Left hindlimb (tissue), 1 donor: ENCODE data around the gene CNTNAP2.
"Not testable (repeated sequence)": the region's sequence is repeated elsewhere in the genome, so short reads cannot be mapped to it uniquely, and the experiment has no call there.

Experiments used
- DNase-seq: peaks from one replicate; pipeline ENCODE4 v3.0.0-alpha.2; 2018

The CNTNAP2 gene

GRCh38 chr7:146791344-146792285 is 675.0 kb downstream of the CNTNAP2 start:
- no peak for DNase-seq

DNA sequence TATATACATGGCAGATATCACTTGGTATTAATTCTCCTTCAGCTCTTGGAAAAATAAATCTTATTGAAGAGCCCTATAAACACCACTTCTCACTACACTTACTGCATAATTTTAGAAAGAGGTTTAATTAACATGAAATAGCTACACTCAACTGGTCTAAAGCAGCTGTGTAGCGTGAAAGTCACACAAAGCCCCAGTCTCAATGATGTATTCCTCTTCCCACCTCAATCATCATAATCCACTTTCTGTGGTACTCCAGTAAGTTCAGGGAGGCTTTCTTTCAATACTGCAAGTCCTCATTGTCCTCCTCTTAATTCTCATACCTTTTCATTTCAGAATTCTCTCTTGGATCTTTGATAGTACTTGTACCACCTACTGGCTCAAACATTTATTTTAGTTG is 688.0 kb downstream of the CNTNAP2 start:
- no peak for DNase-seq

GRCh38 chr7:146805082-146805481 is 688.5 kb downstream of the CNTNAP2 start:
- no peak for DNase-seq

DNA sequence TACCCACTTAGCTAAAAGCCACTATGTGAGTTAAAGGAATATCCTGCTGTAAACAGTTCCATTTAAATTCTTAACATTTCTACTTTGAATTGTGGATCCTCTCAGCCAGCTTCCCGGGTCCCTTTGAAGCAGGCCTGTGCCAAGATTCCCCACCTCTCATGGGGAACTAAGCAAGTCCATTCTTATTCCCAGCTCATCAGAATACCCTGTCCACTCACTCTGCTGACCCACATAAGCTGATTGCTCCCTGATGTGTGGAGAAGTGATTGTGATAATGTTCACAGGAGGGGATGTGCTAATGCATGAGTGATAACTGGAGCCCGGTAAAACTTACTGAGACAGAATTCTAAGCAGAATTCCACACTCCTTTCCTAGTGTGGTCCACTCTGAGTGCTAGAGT is 709.7 kb downstream of the CNTNAP2 start:
- no peak for DNase-seq

GRCh38 chr7:146830686-146831085 is 714.1 kb downstream of the CNTNAP2 start:
- DNase-seq = no peak

GRCh38 chr7:146831875-146832274 is 715.3 kb downstream of the CNTNAP2 start:
- DNase-seq = no peak

DNA sequence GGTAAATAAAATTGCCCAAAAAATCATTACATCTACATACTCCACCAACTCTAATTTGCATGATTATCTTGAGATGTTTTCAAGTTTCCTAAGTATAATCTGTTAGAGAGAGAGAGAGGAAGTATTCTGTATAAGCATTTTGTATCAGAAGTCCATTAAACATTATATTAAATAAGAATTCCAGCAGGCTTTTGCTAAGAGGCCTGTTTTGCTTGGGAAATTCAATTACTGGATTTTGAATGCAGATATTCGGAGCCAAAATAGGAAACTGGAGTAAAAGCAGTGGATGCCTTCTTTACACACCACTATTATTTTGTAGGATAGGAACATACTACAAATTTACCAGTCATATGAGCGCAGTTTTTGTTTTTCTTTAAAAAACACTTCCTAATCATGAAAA is 727.8 kb downstream of the CNTNAP2 start:
- no peak for DNase-seq

GRCh38 chr7:146858690-146859089 is 742.1 kb downstream of the CNTNAP2 start:
- DNase-seq = no peak

DNA sequence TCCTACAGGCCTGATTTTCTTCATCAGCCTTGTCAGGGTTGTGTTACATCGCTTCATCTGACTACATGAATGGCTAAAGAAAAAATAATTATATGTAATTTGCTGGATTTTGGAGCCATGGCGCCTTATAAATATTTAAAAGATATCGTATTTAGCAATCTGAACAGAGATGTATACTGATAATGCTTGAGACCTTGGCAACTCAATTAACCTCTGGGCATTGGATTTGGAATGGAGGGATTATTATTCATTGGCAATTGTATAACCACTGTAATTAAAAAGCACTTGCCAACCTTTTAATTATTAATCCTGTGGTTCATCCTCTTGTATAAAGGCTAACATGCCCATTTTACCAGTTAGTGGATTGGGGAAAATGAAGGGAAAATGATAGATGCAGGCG is 745.1 kb downstream of the CNTNAP2 start:
- no peak for DNase-seq

DNA sequence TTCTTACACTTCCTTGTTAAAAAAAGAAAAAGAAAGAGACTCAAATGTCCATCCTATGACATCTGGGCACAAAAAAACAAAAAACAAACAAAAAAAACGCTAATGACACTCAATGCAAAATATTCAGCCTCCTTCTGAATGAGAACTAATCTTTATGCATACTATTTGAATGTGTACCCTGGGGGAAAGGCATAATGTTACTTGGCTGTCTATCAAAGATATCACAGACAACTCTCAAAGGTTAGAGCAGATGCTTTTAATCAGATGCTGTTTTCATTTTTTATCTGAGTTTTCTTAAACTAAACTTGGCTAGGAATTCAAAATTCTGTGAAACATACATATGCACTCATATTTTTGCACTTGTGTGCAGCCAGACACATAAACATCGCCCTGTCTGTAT is 745.8 kb downstream of the CNTNAP2 start:
- DNase-seq = no peak

GRCh38 chr7:146864644-146865043 is 748.0 kb downstream of the CNTNAP2 start:
- no peak for DNase-seq

DNA sequence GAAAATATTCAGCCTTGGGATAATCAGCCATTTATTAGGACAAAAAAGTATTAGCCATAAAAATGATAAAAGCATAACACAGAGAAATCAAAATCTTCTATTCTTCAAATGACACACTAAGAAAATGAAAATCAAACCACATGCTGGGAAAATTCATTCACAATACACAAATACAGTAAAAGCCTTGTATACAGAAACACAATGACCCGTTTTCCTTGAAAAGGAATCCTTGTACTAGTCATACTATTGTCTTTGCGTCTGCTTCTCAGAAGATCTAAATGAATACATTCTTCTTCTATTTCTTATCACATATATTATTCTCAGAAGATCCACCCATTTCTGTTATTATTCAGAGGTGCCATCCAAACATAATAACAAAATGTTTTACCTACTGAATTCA is 749.1 kb downstream of the CNTNAP2 start:
- no peak for DNase-seq

- no peak for DNase-seq
Observed at GRCh38 chr7:146874722-146875121, 758.1 kb downstream of the CNTNAP2 start.

DNA sequence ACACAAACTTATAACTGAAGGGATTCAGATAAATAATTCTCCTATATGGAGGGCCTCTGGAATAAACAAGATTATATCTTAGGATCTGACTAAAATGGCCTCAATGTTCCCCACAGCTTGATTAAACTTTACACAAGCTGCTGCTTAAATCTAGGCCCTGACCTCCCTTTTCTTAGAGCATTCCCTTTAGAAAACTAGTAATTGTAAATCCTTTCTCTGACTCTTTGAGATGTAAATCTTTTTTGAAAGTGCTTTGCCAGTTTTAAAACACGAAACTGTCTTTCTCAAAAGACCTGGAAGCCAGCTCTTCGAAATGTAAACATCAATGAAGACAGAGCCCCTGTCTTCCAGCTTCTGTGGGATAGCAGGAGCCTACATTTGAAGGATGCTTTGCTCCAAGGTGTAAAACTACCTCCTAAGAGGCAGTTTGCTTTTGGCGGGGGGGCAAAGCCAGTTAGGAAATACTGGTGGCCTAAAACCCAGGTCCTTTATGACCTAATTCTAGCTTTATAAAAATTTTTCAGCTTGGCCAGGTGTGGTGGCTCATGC is 758.7 kb downstream of the CNTNAP2 start:
- DNase-seq = no peak

- no peak for DNase-seq
Observed at GRCh38 chr7:146875981-146876380, 759.4 kb downstream of the CNTNAP2 start.

- no peak for DNase-seq
Observed at GRCh38 chr7:146876411-146876810, 759.8 kb downstream of the CNTNAP2 start.

GRCh38 chr7:146878901-146879300 is 762.3 kb downstream of the CNTNAP2 start:
- no peak for DNase-seq

DNA sequence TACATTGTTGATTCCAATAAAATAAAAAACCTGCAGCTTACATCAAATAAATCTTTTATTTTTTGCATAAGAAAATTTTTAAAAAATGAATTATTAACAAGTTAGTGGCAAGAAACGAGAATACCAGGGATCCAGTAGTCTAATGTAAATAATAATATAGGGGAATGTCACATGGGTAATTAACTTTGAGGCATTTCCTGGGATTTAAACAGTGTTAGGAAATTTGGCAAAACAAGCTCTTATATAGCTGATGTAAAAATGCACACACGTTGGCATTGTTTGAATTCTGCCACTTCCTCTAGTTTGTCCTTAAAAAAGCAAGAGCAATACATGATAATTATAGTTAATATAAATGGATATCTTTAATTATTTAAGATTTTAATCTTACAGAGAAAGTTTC is 768.6 kb downstream of the CNTNAP2 start:
- DNase-seq = no peak

GRCh38 chr7:146889806-146890555 is 773.4 kb downstream of the CNTNAP2 start:
- DNase-seq = no peak

- DNase-seq = no peak
Observed at GRCh38 chr7:146892151-146892550, 775.5 kb downstream of the CNTNAP2 start.

DNA sequence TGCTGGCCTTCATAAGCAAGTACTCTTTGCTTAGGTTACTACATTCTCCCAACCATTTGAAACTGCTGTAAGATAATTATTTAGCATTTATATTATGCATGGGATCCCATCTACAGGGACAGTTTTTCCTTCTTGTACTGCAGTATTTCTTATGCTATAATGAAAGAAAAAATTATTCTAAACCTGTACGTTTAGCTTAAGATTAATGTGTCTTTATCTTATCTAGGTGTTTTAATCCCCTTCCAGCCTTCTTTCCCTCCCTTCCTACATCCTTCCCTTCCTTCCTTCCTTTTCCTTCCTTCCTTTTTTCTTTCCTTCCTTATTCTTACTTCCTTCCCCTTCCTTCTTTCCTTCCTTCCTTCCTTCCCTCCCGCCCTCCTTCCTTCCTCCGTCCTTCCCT is 778.3 kb downstream of the CNTNAP2 start:
- DNase-seq = no peak

DNA sequence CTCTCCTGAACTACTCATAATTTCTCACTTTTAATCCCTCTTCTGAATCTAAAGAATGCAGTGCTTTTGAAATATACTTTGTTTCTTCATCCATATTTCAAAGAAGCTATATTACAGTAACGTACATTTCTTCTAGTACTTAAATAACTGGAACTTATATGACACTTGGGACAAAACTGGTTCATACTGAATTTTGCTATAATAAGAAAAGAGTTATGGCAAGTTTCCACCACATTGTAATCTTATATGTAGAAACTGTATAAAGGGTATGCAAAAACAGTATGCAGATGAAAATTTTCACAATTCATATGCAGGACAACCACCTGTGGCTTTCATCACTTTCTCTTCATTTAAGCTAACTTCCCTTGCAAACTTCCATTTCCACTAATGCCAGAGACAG is 785.7 kb downstream of the CNTNAP2 start:
- DNase-seq = no peak

DNA sequence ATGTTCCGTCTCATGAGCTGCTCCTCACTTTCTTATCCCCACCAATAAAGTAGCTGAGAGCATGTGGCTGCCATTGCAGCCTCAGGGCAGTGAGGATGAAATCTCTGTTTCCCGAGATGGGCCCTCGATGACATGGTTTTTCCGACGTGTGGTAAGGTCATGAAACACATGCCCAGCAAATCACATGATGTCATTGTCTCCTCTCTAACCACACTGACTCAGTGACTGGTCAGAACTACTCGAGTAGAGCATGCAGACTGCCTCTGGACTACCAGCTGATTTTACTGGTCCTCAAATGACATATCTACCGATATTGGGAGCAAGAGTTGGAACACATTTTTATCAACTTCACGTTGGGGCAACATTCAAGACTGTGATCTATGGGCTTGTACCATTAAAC is 786.1 kb downstream of the CNTNAP2 start:
- DNase-seq = no peak

DNA sequence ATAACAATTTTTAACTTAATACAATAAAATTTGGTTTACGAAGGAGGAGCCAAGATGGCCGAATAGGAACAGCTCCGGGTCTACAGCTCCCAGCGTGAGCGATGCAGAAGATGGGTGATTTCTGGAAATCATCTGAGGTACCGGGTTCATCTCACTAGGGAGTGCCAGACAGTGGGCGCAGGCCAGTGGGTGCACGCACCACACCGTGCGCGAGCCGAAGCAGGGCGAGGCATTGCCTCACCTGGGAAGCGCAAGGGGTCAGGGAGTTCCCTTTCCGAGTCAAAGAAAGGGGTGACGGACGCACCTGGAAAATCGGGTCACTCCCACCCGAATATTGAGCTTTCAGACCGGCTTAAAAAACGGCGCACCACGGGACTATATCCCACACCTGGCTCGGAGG is 789.1 kb downstream of the CNTNAP2 start:
- not testable (repeated sequence) for DNase-seq
